Measurements from ENCODE around the gene OR52W1.
"Not testable (repeated sequence)": the region's sequence is repeated elsewhere in the genome, so short reads cannot be mapped to it uniquely, and the experiment has no call there.

The OR52W1 gene

DNA sequence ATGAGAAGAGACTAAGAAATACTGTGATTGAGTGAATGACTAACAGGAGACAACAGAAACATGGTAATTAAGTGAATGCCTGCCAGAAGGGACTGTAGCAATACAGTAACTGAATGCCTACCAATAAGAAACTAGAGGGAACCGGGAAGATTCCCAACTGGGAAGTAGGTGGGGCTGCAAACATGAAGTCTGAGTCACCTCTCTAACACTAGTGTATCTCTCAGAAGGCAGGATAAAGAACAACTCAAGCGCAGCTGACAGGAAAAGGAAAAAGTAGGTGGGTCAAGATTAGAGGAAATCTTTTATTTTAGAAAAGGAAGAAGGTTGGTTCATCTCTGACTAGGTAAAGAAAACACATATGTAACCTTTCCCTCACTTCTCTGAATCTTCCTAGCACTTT lies 20.3 kb downstream of the OR52W1 start:
- FAIRE-seq: no peak

GRCh38 chr11:6223854-6224253 lies 24.8 kb downstream of the OR52W1 start:
- FAIRE-seq: no peak

- no peak for FAIRE-seq
Measured at GRCh38 chr11:6224421-6224820, 25.4 kb downstream of the OR52W1 start.

- no peak for FAIRE-seq
Measured at GRCh38 chr11:6225024-6225423, 26.0 kb downstream of the OR52W1 start.

- no peak for FAIRE-seq
Measured at GRCh38 chr11:6225896-6226295, 26.9 kb downstream of the OR52W1 start.

DNA sequence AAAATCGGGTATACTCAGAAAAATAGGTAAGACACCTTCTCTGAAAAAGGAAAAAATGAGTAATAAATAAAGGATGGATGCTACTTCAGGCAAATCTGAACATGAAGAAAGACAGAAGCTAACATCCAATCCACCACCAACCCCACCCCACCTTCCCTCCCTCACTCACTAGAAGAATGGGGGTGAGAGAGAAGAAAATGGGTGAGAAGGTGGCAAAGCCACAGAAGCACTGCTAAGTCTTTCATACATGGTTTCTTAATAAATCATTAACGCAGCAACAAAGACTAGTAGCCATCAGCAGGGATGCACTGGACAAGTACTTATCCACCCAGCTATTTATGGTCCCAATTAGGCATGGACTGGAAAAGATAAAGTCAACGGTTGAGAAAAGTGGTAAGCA lies 29.5 kb downstream of the OR52W1 start:
- FAIRE-seq: no peak

- FAIRE-seq: no peak
Measured at GRCh38 chr11:6229911-6230310, 30.9 kb downstream of the OR52W1 start.

GRCh38 chr11:6232899-6233298 lies 33.9 kb downstream of the OR52W1 start:
- FAIRE-seq: no peak

DNA sequence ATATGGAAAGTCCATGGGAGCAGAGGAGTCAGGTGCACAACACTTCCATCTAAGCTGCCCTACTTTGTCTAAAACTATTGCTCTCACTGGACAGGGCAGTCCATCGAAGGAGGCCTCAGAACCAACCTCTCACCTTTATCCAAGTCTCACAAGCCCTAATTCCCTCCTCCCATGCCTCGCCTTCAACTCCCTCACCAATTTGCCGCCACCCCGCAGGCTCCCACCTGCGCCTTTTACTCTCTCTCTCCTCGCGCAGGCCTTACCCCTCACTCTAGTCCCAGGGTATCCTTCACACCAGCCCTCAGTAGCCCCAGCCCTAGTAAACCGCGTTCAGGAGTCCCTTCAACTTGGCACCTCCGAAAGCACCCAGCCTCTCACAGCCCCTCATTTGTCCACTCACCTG lies 35.0 kb downstream of the OR52W1 start:
- no peak for FAIRE-seq

DNA sequence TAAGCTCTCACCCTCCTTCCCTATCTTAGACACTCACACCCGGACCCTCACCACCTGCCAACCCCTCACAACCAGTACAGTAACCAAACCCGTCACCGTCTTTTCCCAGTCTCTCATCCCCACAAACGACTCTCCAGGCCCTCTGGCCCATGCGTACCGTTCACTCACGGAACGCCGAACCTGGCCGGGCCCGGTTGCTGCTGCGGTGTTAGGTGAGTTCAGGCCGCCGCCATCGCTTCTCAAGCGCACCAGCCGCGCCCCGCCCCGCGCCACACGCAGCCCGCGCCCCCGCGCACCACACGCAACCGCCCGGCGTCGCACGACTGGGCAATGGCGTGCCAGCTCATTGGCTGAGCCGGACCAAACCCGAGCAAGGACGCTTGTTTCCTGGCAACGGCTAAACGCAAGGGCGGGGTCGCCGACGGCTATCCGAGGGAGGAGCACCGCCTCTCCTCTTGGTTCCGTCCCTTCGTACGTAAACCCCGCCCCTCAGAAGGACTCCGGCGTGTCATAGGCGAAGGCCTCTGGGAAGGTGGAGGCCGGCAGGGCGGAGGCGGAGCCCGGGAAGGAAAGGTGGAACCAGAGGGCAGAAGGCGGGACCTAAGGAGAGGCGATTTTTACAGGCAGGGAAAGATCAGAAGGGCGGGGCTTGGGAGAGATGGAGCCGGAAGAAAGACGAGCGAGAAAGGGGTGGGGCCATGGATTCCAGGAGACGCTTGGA lies 35.5 kb downstream of the OR52W1 start, which contains the start of gene FHIP1B:
Gene FHIP1B (minus strand): TSS at position 250 of the 721 bp plus-strand sequence. CDS start 10,120 bp downstream, outside the sequence.
- peak; percentile 96 for FAIRE-seq

GRCh38 chr11:6237266-6237665 lies 38.2 kb downstream of the OR52W1 start:
- no peak for FAIRE-seq

DNA sequence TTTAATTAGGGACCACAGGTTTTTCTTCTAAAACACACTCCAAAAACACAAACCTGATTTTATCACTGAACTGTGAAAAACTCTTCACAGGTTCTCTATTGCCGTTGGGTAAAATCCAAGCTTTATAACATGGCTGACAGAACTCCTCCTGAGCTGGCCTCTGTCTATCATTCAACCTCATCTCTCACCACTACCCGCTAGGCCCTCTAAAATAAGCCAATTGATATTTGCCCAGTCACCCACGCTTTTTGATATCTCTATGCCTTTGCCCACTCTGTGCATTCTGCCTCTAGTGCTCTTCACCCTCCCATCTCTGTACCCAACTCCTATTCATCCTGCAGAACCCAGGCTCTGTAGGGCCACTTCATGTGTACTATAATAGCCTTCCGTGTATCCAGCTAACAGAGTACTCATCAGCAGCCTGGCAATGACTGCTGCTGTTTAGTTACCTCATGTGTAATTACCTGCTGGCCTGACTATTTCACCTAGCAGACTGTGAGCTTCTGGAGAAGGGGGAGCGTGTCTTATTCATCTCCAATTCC lies 38.8 kb downstream of the OR52W1 start:
- FAIRE-seq: no peak

GRCh38 chr11:6238902-6239301 lies 39.9 kb downstream of the OR52W1 start, which contains the start of gene CNGA4:
TSS of gene CNGA4 (plus strand) at chr11:6239089. CDS start at chr11:6239207, 118 bp downstream.
- no peak for FAIRE-seq

DNA sequence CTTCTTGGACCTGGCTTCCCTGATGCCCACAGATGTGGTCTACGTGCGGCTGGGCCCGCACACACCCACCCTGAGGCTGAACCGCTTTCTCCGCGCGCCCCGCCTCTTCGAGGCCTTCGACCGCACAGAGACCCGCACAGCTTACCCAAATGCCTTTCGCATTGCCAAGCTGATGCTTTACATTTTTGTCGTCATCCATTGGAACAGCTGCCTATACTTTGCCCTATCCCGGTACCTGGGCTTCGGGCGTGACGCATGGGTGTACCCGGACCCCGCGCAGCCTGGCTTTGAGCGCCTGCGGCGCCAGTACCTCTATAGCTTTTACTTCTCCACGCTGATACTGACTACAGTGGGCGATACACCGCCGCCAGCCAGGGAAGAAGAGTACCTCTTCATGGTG lies 41.1 kb downstream of the OR52W1 start:
- FAIRE-seq: no peak

DNA sequence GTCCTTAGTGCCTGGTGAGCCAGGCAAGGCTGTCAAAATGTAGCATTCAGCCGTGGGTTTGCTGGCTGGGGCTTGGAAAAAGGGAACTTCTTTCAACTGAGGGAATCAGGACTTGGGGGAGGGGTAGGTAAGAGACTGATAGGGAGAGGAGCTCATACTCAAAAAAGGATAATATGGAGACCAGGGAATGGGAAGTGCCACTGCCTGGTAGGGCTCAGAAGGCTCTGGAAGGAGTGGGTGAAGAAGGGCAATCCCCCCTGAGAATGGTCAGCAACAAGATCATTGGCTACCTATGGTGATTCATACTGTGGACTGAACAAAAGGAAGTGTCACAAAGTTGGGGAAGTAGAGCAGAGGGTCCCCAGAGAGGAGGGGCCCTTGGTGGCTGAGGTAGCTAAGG lies 41.8 kb downstream of the OR52W1 start:
- no peak for FAIRE-seq

DNA sequence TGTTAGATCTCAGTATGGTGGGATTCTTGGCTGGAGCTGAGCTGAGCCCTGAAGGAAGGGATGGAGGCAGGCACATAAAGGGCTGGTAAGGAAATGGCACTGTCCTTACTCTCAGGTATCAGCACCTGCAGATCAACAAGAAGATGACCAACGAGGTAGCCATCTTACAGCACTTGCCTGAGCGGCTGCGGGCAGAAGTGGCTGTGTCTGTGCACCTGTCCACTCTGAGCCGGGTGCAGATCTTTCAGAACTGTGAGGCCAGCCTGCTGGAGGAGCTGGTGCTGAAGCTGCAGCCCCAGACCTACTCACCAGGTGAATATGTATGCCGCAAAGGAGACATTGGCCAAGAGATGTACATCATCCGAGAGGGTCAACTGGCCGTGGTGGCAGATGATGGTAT lies 42.3 kb downstream of the OR52W1 start:
- FAIRE-seq: no peak

- no peak for FAIRE-seq
Measured at GRCh38 chr11:6245536-6245935, 46.5 kb downstream of the OR52W1 start.

GRCh38 chr11:6248248-6248647 lies 49.2 kb downstream of the OR52W1 start:
- FAIRE-seq: no peak

- not testable (repeated sequence) for FAIRE-seq
Measured at GRCh38 chr11:6248897-6249296, 49.9 kb downstream of the OR52W1 start.

Data from TTC549 (cell line).